ENCODE measurements around the gene CHRNA4. TPM values are rescaled to one million over a fixed set of nuclear protein-coding genes. Genes with fewer than 3 reads are reported as not detected.

CHRNA4 gene
- total RNA-seq, 2 experiments from 2014 or later: not detected

GRCh38 chr20:63313349-63314014, 47.7 kb downstream of the CHRNA4 start:
- H3K4me3 Mint-ChIP-seq: no peak overlapping the region
- ChIA-PET CTCF (interaction anchor here (0.6 kb wide), 1 partner anchor 121 kb away, joined by 4 read pairs; no protein-coding TSS in a partner anchor), POLR2A (no interaction called here)
- no peaks in the 10 kb centered on the region for H3K27me3 Mint-ChIP-seq
- H3K4me1 Mint-ChIP-seq: no peaks in the 10 kb centered on the region
- H3K36me3 Mint-ChIP-seq (ENCODE audit: low read depth): no peaks in the 10 kb centered on the region
- DNase-seq: no peak
- H3K9me3 Mint-ChIP-seq: no peaks in the 10 kb centered on the region
- no peak overlapping the region for H3K27ac Mint-ChIP-seq

- H3K9me3 Mint-ChIP-seq: no peaks in the 10 kb centered on the region
- no peaks in the 10 kb centered on the region for H3K27me3 Mint-ChIP-seq
- H3K27ac Mint-ChIP-seq: no peak overlapping the region
- ChIA-PET CTCF (interaction anchor here (0.6 kb wide), 1 partner anchor 122 kb away, joined by 4 read pairs; no protein-coding TSS in a partner anchor), POLR2A (no interaction called here)
- no peak overlapping the region for H3K4me3 Mint-ChIP-seq
- no peaks in the 10 kb centered on the region for H3K36me3 Mint-ChIP-seq (ENCODE audit: low read depth)
- no peaks in the 10 kb centered on the region for H3K4me1 Mint-ChIP-seq
- no peak for DNase-seq
Measured at GRCh38 chr20:63312690-63313348, 48.3 kb downstream of the CHRNA4 start.

- Mint-ChIP-seq H3K4me1 (no peaks in the 10 kb centered on the region), H3K27ac (no peak overlapping the region), H3K36me3 (ENCODE audit: low read depth) (no peaks in the 10 kb centered on the region), H3K4me3 (no peak overlapping the region), H3K9me3 (no peaks in the 10 kb centered on the region), H3K27me3 (no peaks in the 10 kb centered on the region)
- CTCF ChIA-PET: no interaction called here
- POLR2A ChIA-PET: no interaction called here
- no peak for DNase-seq
Measured at GRCh38 chr20:63312273-63312672, 48.9 kb downstream of the CHRNA4 start.

- CTCF ChIA-PET: no interaction called here
- H3K9me3 Mint-ChIP-seq: no peaks in the 10 kb centered on the region
- no peak overlapping the region for H3K4me3 Mint-ChIP-seq
- DNase-seq: no peak
- H3K36me3 Mint-ChIP-seq (ENCODE audit: low read depth): no peaks in the 10 kb centered on the region
- POLR2A ChIA-PET: no interaction called here
- no peaks in the 10 kb centered on the region for H3K4me1 Mint-ChIP-seq
- no peak overlapping the region for H3K27ac Mint-ChIP-seq
- no peaks in the 10 kb centered on the region for H3K27me3 Mint-ChIP-seq
Measured at GRCh38 chr20:63311833-63312243, 49.3 kb downstream of the CHRNA4 start.

GRCh38 chr20:63311186-63311832, 49.8 kb downstream of the CHRNA4 start:
- no peak for DNase-seq
- Mint-ChIP-seq H3K27ac (no peak overlapping the region), H3K27me3 (no peaks in the 10 kb centered on the region), H3K4me1 (no peaks in the 10 kb centered on the region), H3K9me3 (no peaks in the 10 kb centered on the region), H3K4me3 (no peak overlapping the region), H3K36me3 (ENCODE audit: low read depth) (no peaks in the 10 kb centered on the region)
- ChIA-PET CTCF (interaction anchor here (3.1 kb wide), 1 partner anchor 70 kb away, joined by 16 read pairs; no protein-coding TSS in a partner anchor), POLR2A (no interaction called here)

- no peak overlapping the region for H3K27ac Mint-ChIP-seq
- ChIA-PET POLR2A (no interaction called here), CTCF (interaction anchor here (1.1 to 3.1 kb wide), 2 partner anchors 24 to 71 kb away, joined by 3 to 16 read pairs; no protein-coding TSS in a partner anchor)
- no peaks in the 10 kb centered on the region for H3K4me1 Mint-ChIP-seq
- H3K27me3 Mint-ChIP-seq: no peaks in the 10 kb centered on the region
- DNase-seq: no peak
- no peak overlapping the region for H3K4me3 Mint-ChIP-seq
- no peaks in the 10 kb centered on the region for H3K9me3 Mint-ChIP-seq
- no peaks in the 10 kb centered on the region for H3K36me3 Mint-ChIP-seq (ENCODE audit: low read depth)
Measured at GRCh38 chr20:63310265-63310991, 50.7 kb downstream of the CHRNA4 start.

- POLR2A ChIA-PET: no interaction called here
- Mint-ChIP-seq H3K36me3 (ENCODE audit: low read depth) (no peaks in the 10 kb centered on the region), H3K27me3 (no peaks in the 10 kb centered on the region), H3K9me3 (peaks cover 2% of the 10 kb centered on the region), H3K4me1 (no peaks in the 10 kb centered on the region), H3K27ac (no peak overlapping the region), H3K4me3 (no peak overlapping the region)
- CTCF ChIA-PET: interaction anchor here (1.1 to 3.1 kb wide), 2 partner anchors 25 to 72 kb away, joined by 3 to 16 read pairs; no protein-coding TSS in a partner anchor
- no peak for DNase-seq
Measured at GRCh38 chr20:63309261-63310071, 51.7 kb downstream of the CHRNA4 start.

- no peak for DNase-seq
- ChIA-PET POLR2A (no interaction called here), CTCF (interaction anchor here (3.1 kb wide), 1 partner anchor 73 kb away, joined by 16 read pairs; no protein-coding TSS in a partner anchor)
- Mint-ChIP-seq H3K9me3 (peaks cover 2% of the 10 kb centered on the region), H3K4me1 (no peaks in the 10 kb centered on the region), H3K27me3 (no peaks in the 10 kb centered on the region), H3K36me3 (ENCODE audit: low read depth) (no peaks in the 10 kb centered on the region), H3K27ac (no peak overlapping the region), H3K4me3 (no peak overlapping the region)
Measured at GRCh38 chr20:63308218-63308911, 52.8 kb downstream of the CHRNA4 start.

GRCh38 chr20:63307538-63308217, 53.5 kb downstream of the CHRNA4 start:
- peaks cover 2% of the 10 kb centered on the region for H3K9me3 Mint-ChIP-seq
- ChIA-PET POLR2A (no interaction called here), CTCF (no interaction called here)
- no peak overlapping the region for H3K27ac Mint-ChIP-seq
- no peaks in the 10 kb centered on the region for H3K4me1 Mint-ChIP-seq
- H3K4me3 Mint-ChIP-seq: no peak overlapping the region
- no peaks in the 10 kb centered on the region for H3K36me3 Mint-ChIP-seq (ENCODE audit: low read depth)
- no peak for DNase-seq
- H3K27me3 Mint-ChIP-seq: peaks cover 1% of the 10 kb centered on the region

- no peak overlapping the region for H3K4me3 Mint-ChIP-seq
- ChIA-PET CTCF (no interaction called here), POLR2A (no interaction called here)
- H3K36me3 Mint-ChIP-seq (ENCODE audit: low read depth): no peaks in the 10 kb centered on the region
- no peaks in the 10 kb centered on the region for H3K4me1 Mint-ChIP-seq
- H3K27ac Mint-ChIP-seq: no peak overlapping the region
- peaks cover 2% of the 10 kb centered on the region for H3K9me3 Mint-ChIP-seq
- peaks cover 3% of the 10 kb centered on the region for H3K27me3 Mint-ChIP-seq
- DNase-seq: no peak
Measured at GRCh38 chr20:63306673-63307537, 54.2 kb downstream of the CHRNA4 start.

All from activated CD4-positive, alpha-beta memory T cell treated with anti-CD3 and anti-CD28 coated beads, Interleukin-2, amount 10 ng/mL, durations not matched to agents 7 days and 5 days (primary cell).